Mesenteric fat pad (tissue), 1 donor: ENCODE measurements around the gene RNF130. TPM values are rescaled to one million over a fixed set of nuclear protein-coding genes. Genes with fewer than 3 reads are reported as not detected.
"Not testable (repeated sequence)": the region's sequence is repeated elsewhere in the genome, so short reads cannot be mapped to it uniquely, and the experiment has no call there.

ENCODE experiments used
- DNase-seq: peaks from one replicate; pipeline ENCODE4 v3.0.0-alpha.2; 2020; ENCODE audit warnings: low spot score
- total RNA-seq: library from RNA; stranded (reverse); fragmentation: NEBNext Ultra II Directional; extraction: Animal tissue kit (Norgen Biotek cat#: 25700); gene quantifications from one replicate; pipeline ENCODE4 v1.2.1, GENCODE V29; 2021
- donor health status: DM: yes; HTN: yes; CAD: no.

The RNF130 gene
- total RNA-seq, 1 donor from 2014 or later = 135 TPM

DNA sequence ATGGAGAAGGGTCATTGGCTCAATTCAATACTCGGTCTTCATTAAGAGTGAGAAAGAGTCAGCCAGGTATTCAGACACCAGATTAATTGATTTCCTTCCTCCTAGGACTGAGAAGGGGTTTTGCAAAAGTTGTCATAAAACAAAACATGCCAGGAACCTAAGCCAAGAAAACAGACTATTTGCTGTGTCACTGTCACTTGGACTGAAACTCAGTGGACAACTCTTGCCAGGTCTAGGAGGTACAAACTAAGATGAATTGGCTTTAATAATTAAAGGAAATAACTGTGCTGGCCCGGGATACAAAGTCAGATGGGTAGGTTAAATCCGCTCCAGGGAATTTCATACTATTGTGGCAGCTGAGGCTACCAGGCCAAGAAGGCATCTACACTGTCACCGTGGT lies 92.8 kb downstream of the RNF130 start:
- DNase-seq = no peak

GRCh38 chr5:179975713-179976134 lies 95.8 kb downstream of the RNF130 start:
- DNase-seq = no peak

GRCh38 chr5:179974946-179975712 lies 96.4 kb downstream of the RNF130 start:
- DNase-seq = no peak

GRCh38 chr5:179974246-179974945 lies 97.2 kb downstream of the RNF130 start:
- DNase-seq = no peak

DNA sequence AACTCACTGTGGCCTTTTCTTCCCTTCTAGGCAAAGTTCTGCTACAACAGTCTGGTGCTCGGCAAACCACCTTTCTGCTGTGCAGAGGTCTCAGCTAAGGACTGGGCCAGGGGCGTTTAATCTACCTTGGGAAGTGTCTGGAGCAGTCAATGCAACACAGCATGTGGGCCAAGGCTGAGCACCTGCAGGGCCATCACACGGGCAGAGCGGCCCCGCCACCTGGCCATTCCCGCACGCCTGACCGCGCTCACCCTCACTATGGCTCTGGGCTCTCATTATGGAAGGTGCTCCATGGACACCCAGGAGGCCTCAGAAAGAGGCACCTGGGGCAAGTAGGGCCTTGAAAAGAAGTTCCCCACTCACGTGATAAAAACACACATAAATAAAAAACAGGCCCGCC lies 98.2 kb downstream of the RNF130 start:
- DNase-seq = no peak

GRCh38 chr5:179969110-179969509 lies 102.4 kb downstream of the RNF130 start:
- no peak for DNase-seq

- DNase-seq = no peak
Measured at GRCh38 chr5:179967489-179967888, 104.1 kb downstream of the RNF130 start.

DNA sequence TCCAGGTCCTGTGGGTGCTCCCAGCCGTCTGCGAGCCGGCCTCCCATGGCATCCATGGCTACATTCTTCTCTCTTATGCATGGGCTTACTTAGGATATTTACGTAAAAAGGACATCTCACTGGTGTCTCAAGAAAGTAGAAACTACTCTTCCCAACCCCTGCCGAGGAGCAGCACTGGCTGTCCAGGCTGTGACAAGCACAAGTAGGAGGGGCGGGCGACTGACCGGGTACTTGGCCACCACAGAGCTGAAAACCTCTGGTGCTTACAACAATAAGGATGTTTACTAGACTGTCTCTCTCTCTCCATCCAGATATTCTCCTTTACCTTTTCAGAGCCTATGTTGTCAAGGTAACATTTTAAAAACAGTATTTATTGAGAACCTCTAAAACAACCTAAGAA lies 107.5 kb downstream of the RNF130 start:
- no peak for DNase-seq

DNA sequence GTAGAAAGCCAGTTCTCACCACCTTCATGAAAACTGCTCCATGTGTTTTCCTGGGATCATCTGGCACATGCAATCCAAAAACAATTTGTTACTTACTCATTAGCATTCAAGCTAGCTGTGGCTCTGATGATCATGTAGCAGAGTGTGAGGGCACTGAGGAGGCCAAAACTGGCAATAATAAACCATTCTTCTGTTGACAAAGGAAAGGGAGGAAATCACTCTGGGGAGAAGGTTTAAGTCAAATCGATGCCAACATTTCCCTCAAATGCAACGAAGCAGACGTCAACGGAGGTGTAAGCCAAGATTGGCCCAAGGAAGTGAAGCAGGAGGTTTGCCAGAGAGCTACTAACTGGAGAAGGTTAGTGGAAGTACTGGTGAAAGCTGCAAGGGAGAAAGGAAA lies 108.2 kb downstream of the RNF130 start:
- no peak for DNase-seq

- DNase-seq = no peak
Measured at GRCh38 chr5:179960204-179960831, 111.2 kb downstream of the RNF130 start.

GRCh38 chr5:179959641-179960040 lies 111.9 kb downstream of the RNF130 start:
- no peak for DNase-seq

DNA sequence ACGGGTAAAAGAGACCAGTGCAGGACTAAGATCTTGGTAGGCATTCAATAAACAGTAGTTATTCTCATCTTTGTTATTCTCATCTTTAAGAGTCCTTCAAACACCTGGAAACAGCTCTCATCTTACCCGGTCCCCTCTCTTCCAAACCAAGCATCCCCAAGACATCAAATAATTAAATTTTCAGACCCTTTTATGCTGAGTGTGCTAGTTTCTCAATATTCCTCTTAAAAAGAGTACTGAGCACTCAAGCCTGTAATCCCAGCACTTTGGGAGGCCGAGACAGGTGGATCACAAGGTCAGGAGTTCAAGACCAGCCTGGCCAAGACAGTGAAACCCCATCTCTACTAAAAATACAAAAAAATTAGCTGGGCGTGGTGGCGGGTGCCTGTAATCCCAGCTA lies 112.4 kb downstream of the RNF130 start:
- DNase-seq = not testable (repeated sequence)

DNA sequence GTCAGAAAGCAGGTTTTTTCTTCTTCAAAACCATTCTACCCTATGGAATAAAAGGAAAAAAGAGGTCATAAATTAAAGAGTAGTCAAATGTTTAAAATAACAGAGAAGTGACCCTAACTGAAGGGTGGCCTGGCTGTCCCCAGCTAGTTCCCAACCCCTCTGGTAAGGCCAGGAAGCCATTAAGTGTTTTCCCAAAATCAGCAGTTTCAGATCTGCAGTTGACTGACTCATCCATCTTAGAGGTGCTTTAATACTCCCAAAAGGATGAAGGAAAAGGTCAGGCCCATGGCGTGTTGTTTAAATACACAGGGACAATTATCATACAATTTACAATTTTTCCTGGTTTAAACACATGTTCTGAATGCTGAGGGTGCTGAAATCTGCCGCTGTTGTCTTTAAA lies 115.9 kb downstream of the RNF130 start:
- no peak for DNase-seq

- DNase-seq = no peak
Measured at GRCh38 chr5:179955062-179955461, 116.5 kb downstream of the RNF130 start.

GRCh38 chr5:179954434-179954833 lies 117.1 kb downstream of the RNF130 start:
- no peak for DNase-seq

DNA sequence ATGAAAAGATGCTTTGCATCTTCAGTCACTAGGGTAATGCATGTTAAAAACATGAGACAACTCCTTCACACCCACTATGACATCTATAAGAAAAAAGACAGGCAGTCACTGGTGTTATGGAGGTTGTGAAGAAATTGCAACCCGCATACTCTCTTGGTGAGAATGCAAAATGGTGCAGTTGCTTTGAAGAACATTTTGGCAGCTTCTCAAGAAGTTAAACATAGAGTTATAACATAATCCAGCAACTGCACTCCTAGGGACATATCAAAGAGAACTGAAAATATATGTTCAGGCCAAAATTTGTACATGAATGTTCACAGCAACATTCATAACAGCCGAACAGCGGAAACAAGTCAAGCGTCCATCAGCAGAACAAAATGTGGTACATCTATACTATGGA lies 117.6 kb downstream of the RNF130 start:
- DNase-seq = no peak

- DNase-seq = no peak
Measured at GRCh38 chr5:179936976-179937681, 134.4 kb downstream of the RNF130 start.

DNA sequence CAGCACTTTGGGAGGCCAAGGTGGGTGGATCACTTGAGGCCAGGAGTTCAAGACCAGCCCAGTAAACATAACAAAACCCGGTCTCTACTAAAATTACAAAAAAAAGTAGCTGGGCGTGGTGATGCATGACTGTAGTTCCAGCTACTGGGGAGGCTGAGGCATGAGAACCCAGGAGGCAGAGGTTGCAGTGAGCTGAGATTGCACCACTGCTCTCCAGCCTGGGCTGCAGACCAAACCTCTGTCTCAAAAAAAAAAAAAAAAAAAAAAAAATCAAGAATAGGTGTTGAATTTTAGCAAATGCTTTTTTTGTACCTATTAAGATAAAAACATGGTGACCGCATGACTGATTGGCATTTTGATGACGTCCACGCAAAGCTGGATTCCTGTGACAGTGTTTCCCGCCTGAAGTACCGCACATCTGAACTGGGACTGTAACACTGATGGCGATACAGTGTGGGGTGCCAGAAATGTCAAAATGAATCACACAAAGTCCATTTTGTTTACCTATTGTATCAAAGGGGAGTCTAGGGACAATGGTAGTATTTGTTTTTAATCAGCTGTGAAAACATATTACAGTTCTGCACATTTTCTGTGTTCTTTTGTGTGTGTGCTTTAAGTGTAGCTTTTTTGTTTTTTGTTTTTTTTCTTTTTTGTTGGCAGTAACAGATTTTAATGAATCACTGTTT lies 140.6 kb downstream of the RNF130 start:
- DNase-seq = no peak

- no peak for DNase-seq
Measured at GRCh38 chr5:179927824-179928223, 143.7 kb downstream of the RNF130 start.

DNA sequence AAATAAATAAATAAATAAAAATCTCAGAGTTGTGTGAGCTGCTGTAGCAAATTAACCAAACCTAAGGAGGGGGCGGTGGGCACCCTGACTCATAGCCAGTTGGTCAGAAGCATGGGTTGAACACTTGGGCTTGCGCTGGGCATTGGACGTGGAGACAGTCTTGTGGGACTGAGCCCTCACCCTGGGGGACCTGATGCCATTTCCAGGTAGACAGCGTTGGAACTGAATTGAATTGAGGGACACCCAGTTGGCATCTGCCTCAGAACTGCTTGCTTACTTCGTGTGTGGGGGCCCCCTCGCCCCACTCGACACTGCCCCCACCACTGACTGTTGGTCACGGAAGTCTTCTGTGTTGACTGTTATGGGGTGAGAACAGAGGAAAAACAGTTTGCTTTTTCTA lies 144.9 kb downstream of the RNF130 start:
- DNase-seq = peak; percentile 30

- DNase-seq = no peak
Measured at GRCh38 chr5:179923436-179923835, 148.1 kb downstream of the RNF130 start.
